K562 (cell line): ENCODE measurements around the gene B3GNT9. TPM values are rescaled to one million over a fixed set of nuclear protein-coding genes. Genes with fewer than 3 reads are reported as not detected.

ENCODE experiments used
- ATF3 ChIP-seq, 2 experiments: fragments of 450-650 bp in 1 of 2; sonication (generic) in 1 of 2; formaldehyde crosslinking in 1 of 2; IDR thresholded peaks in 1 of 2; conservative IDR thresholded peaks in 1 of 2; 2 replicates each; pipeline versions ENCODE4 v1.6.1 to v1.8.1; 2016 to 2023; ENCODE audit warnings: mild to moderate bottlenecking in 2 of 2, moderate library complexity in 2 of 2, inconsistent platforms in 1 of 2, missing genetic modification reagents in 1 of 2
- ATF4 ChIP-seq: fragments of 450-650 bp; formaldehyde crosslinking; IDR thresholded peaks from 2 replicates; pipeline ENCODE4 v1.4.0; 2022; ENCODE audit warnings: mild to moderate bottlenecking, moderate library complexity
- CHCHD3 ChIP-seq: fragments of 250-450 bp; sonication (Bioruptor Pico); IDR thresholded peaks from 2 replicates; pipeline ENCODE4 v2.1.2; 2022; ENCODE audit warnings: mild to moderate bottlenecking
- CLOCK ChIP-seq: fragments of 250-450 bp; sonication (Bioruptor Pico); IDR thresholded peaks from 2 replicates; pipeline ENCODE4 v1.4.0; 2020; ENCODE audit warnings: mild to moderate bottlenecking, moderate library complexity, borderline replicate concordance
- KDM1A ChIP-seq, 2 experiments: fragments of 450-650 bp; IDR thresholded peaks; 2 replicates each; pipeline ENCODE4 v1.6.1; 2016; ENCODE audit warnings: mild to moderate bottlenecking in 2 of 2
- L3MBTL2 ChIP-seq: fragments of 450-650 bp; IDR thresholded peaks from 2 replicates; pipeline ENCODE4 v1.6.1; 2016; ENCODE audit warnings: mild to moderate bottlenecking, moderate library complexity
- MBD1 ChIP-seq: fragments of 250-450 bp; sonication (Bioruptor Pico); IDR thresholded peaks from 2 replicates; pipeline ENCODE4 v1.8.0; 2022; ENCODE audit warnings: inconsistent platforms
- MCM5 ChIP-seq: fragments of 450-650 bp; IDR thresholded peaks from 2 replicates; pipeline ENCODE4 v1.6.1; 2016; ENCODE audit warnings: low read depth
- NFE2 ChIP-seq: IDR thresholded peaks from 2 replicates; pipeline ENCODE4 v1.6.1; 2014; ENCODE audit warnings: antibody characterized with exemption, low read depth
- NR1H2 ChIP-seq: sonication (generic); formaldehyde crosslinking; IDR thresholded peaks from 2 replicates; pipeline ENCODE4 v1.4.0; 2020; ENCODE audit warnings: mild to moderate bottlenecking, missing genetic modification reagents
- SIX5 ChIP-seq, 2 experiments: IDR thresholded peaks; 2 replicates each; pipeline ENCODE4 v1.6.1; 2011; ENCODE audit warnings: low read length in 2 of 2, borderline replicate concordance in 1 of 2, low read depth in 1 of 2, mild to moderate bottlenecking in 1 of 2, moderate library complexity in 1 of 2; ENCODE audit not compliant: insufficient read depth in 1 of 2
- SNAPC5 ChIP-seq: fragments of 250-450 bp; sonication (Bioruptor Pico); IDR thresholded peaks from 2 replicates; pipeline ENCODE4 v1.8.0; 2021; ENCODE audit warnings: moderate library complexity, mild to moderate bottlenecking, inconsistent platforms
- TCF7L2 ChIP-seq: fragments of 150-350 bp; IDR thresholded peaks from 2 replicates; pipeline ENCODE4 v1.6.1; 2016; ENCODE audit warnings: low read depth, mild to moderate bottlenecking, low read length, moderate library complexity
- TCFL5 ChIP-seq: fragments of 250-450 bp; sonication (Bioruptor Pico); conservative IDR thresholded peaks from 2 replicates; pipeline ENCODE4 v1.6.1; 2021; ENCODE audit warnings: mild to moderate bottlenecking, moderate library complexity, matching md5 sums
- TEAD4 ChIP-seq, 2 experiments: sonication (generic) in 1 of 2; formaldehyde crosslinking in 1 of 2; IDR thresholded peaks; 2 replicates each; pipeline versions ENCODE4 v1.6.1 to v1.8.0; 2012 to 2022; ENCODE audit warnings: borderline replicate concordance in 1 of 2, inconsistent platforms in 1 of 2, low read length in 1 of 2, mild to moderate bottlenecking in 1 of 2, missing genetic modification reagents in 1 of 2
- TFAP4 ChIP-seq: sonication (generic); formaldehyde crosslinking; IDR thresholded peaks from 2 replicates; pipeline ENCODE4 v1.8.0; 2022; ENCODE audit warnings: missing genetic modification reagents, mild to moderate bottlenecking, moderate library complexity, borderline replicate concordance
- ZNF445 ChIP-seq: fragments of 250-450 bp; sonication (Bioruptor Pico); IDR thresholded peaks from 2 replicates; pipeline ENCODE4 v1.4.0; 2020; ENCODE audit warnings: low read depth, mild to moderate bottlenecking, moderate library complexity
- ZNF589 ChIP-seq: fragments of 200-800 bp; sonication (Bioruptor generic); IDR thresholded peaks from 2 replicates; pipeline ENCODE4 v1.6.1; 2016; ENCODE audit warnings: low read depth, missing genetic modification characterization, missing compliant biosample characterization
- polyA plus RNA-seq, 8 experiments: library from polyadenylated mRNA; depleted of rRNA in 4 of 8; stranded (reverse) in 5 of 8; unstranded in 3 of 8; fragments of >200 nt; fragmentation: Nextera tagmentation in 2 of 8; fragmentation: Illumina TruSeq in 1 of 8; extraction: Ambion mirVana in 2 of 8; extraction: Trizol in 1 of 8; gene quantifications; 2 replicates each; pipeline versions ENCODE4 v1.2.1 to v1.2.3, GENCODE V29; 2011 to 2014; ENCODE audit warnings: inconsistent platforms in 1 of 8, missing spikeins in 1 of 8
- total RNA-seq, 7 experiments: library from RNA; depleted of rRNA in 6 of 7; stranded (reverse); fragments of >200 nt in 6 of 7; fragmentation: Illumina TruSeq in 2 of 7; extraction: Trizol in 2 of 7; gene quantifications; 2 replicates each; pipeline versions ENCODE4 v1.2.1 to v1.2.3, GENCODE V29; 2011 to 2021; ENCODE audit warnings: low replicate concordance in 1 of 7

The B3GNT9 gene
- total and polyA plus RNA-seq, 9 of the 15 experiments (the other 6 are each of a cell fraction or from before 2014, with no cell fraction given), result 0.01 to 1.8 (median 1.1) TPM; not detected in 1

- TF ChIP-seq TFAP4 (peak; percentile 9; the same call in 1 of the 2 replicates), SIX5 (IDR thresholded peaks at IDR 0.05; ENCODE audit: borderline replicate concordance in 1 of 2, insufficient read depth in 1 of 2, low read depth in 1 of 2, low read length in 2 of 2) (no peak), NFE2 (peak; percentile 91), NR1H2 (CRISPR knock-in tag) (no peak), CHCHD3 (no peak), TCFL5 (no peak), ZNF589 (CRISPR knock-in tag) (no peak), MCM5 (no peak), L3MBTL2 (no peak), TEAD4 (IDR thresholded peaks at IDR 0.05; ENCODE audit: low read length) (no peak), TEAD4 (CRISPR knock-in tag; IDR thresholded peaks at IDR 0.05; ENCODE audit: borderline replicate concordance) (no peak), SNAPC5 (no peak), CLOCK (CRISPR knock-in tag) (no peak), KDM1A (IDR thresholded peaks at IDR 0.05) (peak; percentile 84 to 91), ATF4 (CRISPR knock-in tag) (no peak), TCF7L2 (no peak), ZNF445 (CRISPR knock-in tag) (no peak), ATF3 (IDR thresholded peaks at IDR 0.05) (no peak), ATF3 (CRISPR knock-in tag; conservative IDR thresholded peaks at IDR 0.05) (no peak), MBD1 (no peak)
Measured at GRCh38 chr16:67170168-67170948, 19.6 kb upstream of the B3GNT9 start, which contains the start of gene NOL3 (continued).
